SJSA1 (cell line): Measurements from ENCODE around the gene SLC35B4. TPM values are rescaled to one million over a fixed set of nuclear protein-coding genes. Genes with fewer than 3 reads are reported as not detected.

Source experiments
- DNase-seq, 2 experiments: peaks; one replicate each; pipeline ENCODE4 v3.0.0-alpha.2; 2015 to 2020; ENCODE audit warnings: low spot score in 2 of 2, low read depth in 1 of 2
- H3K27ac ChIP-seq: fragments of 250-450 bp; sonication (Bioruptor Pico); 2 replicates; pipeline ENCODE4 v1.5.1; 2020; ENCODE audit warnings: mild to moderate bottlenecking, moderate library complexity
- H3K27me3 ChIP-seq: fragments of 250-450 bp; sonication (Bioruptor Pico); replicated peaks from 2 replicates; pipeline ENCODE4 v1.5.1; 2020; ENCODE audit warnings: mild to moderate bottlenecking, moderate library complexity
- H3K36me3 ChIP-seq: fragments of 250-450 bp; sonication (Bioruptor Pico); 2 replicates; pipeline ENCODE4 v1.5.1; 2020; ENCODE audit warnings: mild to moderate bottlenecking
- H3K4me1 ChIP-seq: fragments of 250-450 bp; sonication (Bioruptor Pico); replicated peaks from 2 replicates; pipeline ENCODE4 v1.6.1; 2021; ENCODE audit warnings: mild to moderate bottlenecking
- H3K4me3 ChIP-seq: fragments of 250-450 bp; sonication (Bioruptor Pico); 2 replicates; pipeline ENCODE4 v1.5.1; 2020; ENCODE audit warnings: mild to moderate bottlenecking
- H3K9me3 ChIP-seq: fragments of 250-450 bp; sonication (Bioruptor Pico); replicated peaks from 2 replicates; pipeline ENCODE4 v1.5.1; 2020; ENCODE audit warnings: mild to moderate bottlenecking
- total RNA-seq: library from RNA; depleted of rRNA; stranded (reverse); fragments of >200 nt; shearing (Covaris generic); gene quantifications from 2 replicates; pipeline ENCODE4 v1.2.3, GENCODE V29; 2014; rRNA removed

Gene SLC35B4
- total RNA-seq, 1 experiment from 2014 or later = 19.6 TPM

GRCh38 chr7:134255814-134256213 lies 60.9 kb downstream of the SLC35B4 start:
- Histone ChIP-seq H3K4me3 (no peak overlapping the region), H3K27me3 (peaks cover under 1% of the 10 kb centered on the region; the same call in 1 of the 2 replicates), H3K36me3 (no peaks in the 10 kb centered on the region), H3K4me1 (no peaks in the 10 kb centered on the region), H3K9me3 (no peaks in the 10 kb centered on the region), H3K27ac (no peak overlapping the region)
- DNase-seq = no peak

- no peak for DNase-seq
- Histone ChIP-seq H3K4me1 (no peaks in the 10 kb centered on the region), H3K36me3 (no peaks in the 10 kb centered on the region), H3K27ac (no peak overlapping the region), H3K9me3 (no peaks in the 10 kb centered on the region), H3K4me3 (no peak overlapping the region), H3K27me3 (peaks cover 5% of the 10 kb centered on the region; the same call in 1 of the 2 replicates)
Observed at GRCh38 chr7:134254311-134254710, 62.4 kb downstream of the SLC35B4 start.

GRCh38 chr7:134248196-134248595 lies 68.5 kb downstream of the SLC35B4 start:
- H3K4me1 ChIP-seq = no peaks in the 10 kb centered on the region
- H3K27me3 ChIP-seq = peaks cover 8% of the 10 kb centered on the region; the same call in 1 of the 2 replicates
- no peak overlapping the region for H3K4me3 ChIP-seq
- H3K27ac ChIP-seq = no peak overlapping the region
- H3K9me3 ChIP-seq = no peaks in the 10 kb centered on the region
- H3K36me3 ChIP-seq = no peaks in the 10 kb centered on the region
- DNase-seq = no peak

DNA sequence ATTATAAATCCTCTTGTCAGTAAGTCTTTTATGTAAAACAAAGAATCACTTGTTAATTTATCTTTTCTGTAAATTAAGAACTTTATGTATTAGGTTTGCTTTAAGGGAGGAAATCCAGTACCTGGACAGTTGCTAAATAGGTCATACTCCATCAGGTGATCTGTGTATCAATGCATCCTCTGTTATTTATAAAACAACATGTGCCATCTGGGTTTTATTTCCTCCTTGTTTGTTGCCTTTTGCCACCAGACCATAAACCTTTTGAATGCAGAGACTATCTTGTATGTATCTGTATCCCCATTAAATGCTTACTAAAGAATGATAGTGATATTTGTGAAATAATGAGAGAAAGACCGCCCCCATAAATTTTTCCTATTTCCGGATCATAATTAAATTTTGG lies 70.0 kb downstream of the SLC35B4 start:
- Histone ChIP-seq H3K4me1 (no peaks in the 10 kb centered on the region), H3K9me3 (no peaks in the 10 kb centered on the region), H3K4me3 (no peak overlapping the region), H3K36me3 (no peaks in the 10 kb centered on the region), H3K27me3 (peaks cover 8% of the 10 kb centered on the region; the same call in 1 of the 2 replicates), H3K27ac (no peak overlapping the region)
- DNase-seq = no peak

- Histone ChIP-seq H3K27ac (no peak overlapping the region), H3K36me3 (no peaks in the 10 kb centered on the region)
- no peak for DNase-seq
Observed at GRCh38 chr7:134246347-134246746, 70.4 kb downstream of the SLC35B4 start.

GRCh38 chr7:134245253-134245652 lies 71.5 kb downstream of the SLC35B4 start:
- H3K4me3 ChIP-seq = no peak overlapping the region
- no peaks in the 10 kb centered on the region for H3K9me3 ChIP-seq
- no peak for DNase-seq
- H3K27me3 ChIP-seq = peaks cover 3% of the 10 kb centered on the region; the same call in 1 of the 2 replicates
- H3K27ac ChIP-seq = no peak overlapping the region
- no peaks in the 10 kb centered on the region for H3K4me1 ChIP-seq
- no peaks in the 10 kb centered on the region for H3K36me3 ChIP-seq

More at GRCh38 chr7:134246347-134246746, 70.4 kb downstream of the SLC35B4 start:
- Histone ChIP-seq H3K9me3 (no peaks in the 10 kb centered on the region), H3K27me3 (peaks cover 8% of the 10 kb centered on the region; the same call in 1 of the 2 replicates), H3K4me3 (no peak overlapping the region), H3K4me1 (no peaks in the 10 kb centered on the region)

Other genes with a start within 250 kb of the SLC35B4 start
- 0.05 TPM in 1 of 2 replicates, not detected in the other for gene LRGUK, start 189.6 kb downstream of the SLC35B4 start, total RNA-seq
- gene AKR1B1, start 142.2 kb upstream of the SLC35B4 start, total RNA-seq = 79.8 and 103 TPM in 2 replicates
- 0.19 and 0.39 TPM in 2 replicates for gene AKR1B10, start 210.6 kb upstream of the SLC35B4 start, total RNA-seq
- 2.6 TPM in 1 of 2 replicates, not detected in the other for gene AKR1B15, start 232.2 kb upstream of the SLC35B4 start, total RNA-seq